ENCODE results near the gene SLC4A4. TPM values are rescaled to one million over a fixed set of nuclear protein-coding genes. Genes with fewer than 3 reads are reported as not detected.

The SLC4A4 gene
- total and polyA plus RNA-seq, 2 of the 13 experiments (the other 11 are each of a cell fraction or from before 2014, with no cell fraction given): 0.01 TPM; not detected in 1

DNA sequence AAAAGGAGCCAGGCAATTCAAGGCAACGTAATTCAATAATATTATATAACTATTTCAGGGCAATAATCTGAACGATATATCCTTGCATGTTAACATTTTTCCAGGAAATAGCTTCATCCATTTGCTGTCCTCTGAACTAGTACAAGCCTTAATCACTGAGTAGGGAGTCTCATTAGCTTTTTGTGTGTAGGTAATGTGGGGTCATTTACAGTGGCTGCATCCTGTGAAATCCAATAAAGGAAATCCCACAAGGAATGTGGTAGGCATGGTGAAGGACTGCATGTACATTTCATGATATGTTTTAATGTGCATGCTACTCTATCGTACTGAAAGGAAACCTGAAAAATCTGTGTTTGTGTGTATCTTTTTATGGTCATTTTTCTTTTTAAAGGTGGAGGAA lies 103.5 kb downstream of the SLC4A4 start:
- BruUV-seq (replicated peaks): no TSS peak
- Histone ChIP-seq H2AFZ (ENCODE audit: low read length) (no peak overlapping the region), H3K27me3 (ENCODE audit: control insufficient read depth in 1 of 2, insufficient read depth in 2 of 2, low read length in 2 of 2) (no peaks in the 10 kb centered on the region), H3K27ac (ENCODE audit: extremely low read length, insufficient read depth, low read length) (no peak overlapping the region), H3K4me3 (replicated peaks in 1 of 3; ENCODE audit: insufficient read depth in 1 of 3, low read depth in 2 of 3, low read length in 3 of 3) (no peak overlapping the region), H3K4me1 (ENCODE audit: insufficient read depth, low read length) (no peaks in the 10 kb centered on the region), H4K20me1 (ENCODE audit: insufficient read depth, low read length) (no peaks in the 10 kb centered on the region), H3K36me3 (replicated peaks in 1 of 2; ENCODE audit: control insufficient read depth in 1 of 2, insufficient read depth in 2 of 2, low read length in 2 of 2) (no peaks in the 10 kb centered on the region), H3K79me2 (ENCODE audit: insufficient read depth, low read length) (no peaks in the 10 kb centered on the region), H3K9me3 (ENCODE audit: low read length) (no peaks in the 10 kb centered on the region), H3K9ac (ENCODE audit: insufficient read depth, low read depth, low read length) (no peak overlapping the region), H3K4me2 (ENCODE audit: low read depth, low read length) (no peak overlapping the region)
- POLR2A ChIA-PET: no interaction called here
- TF ChIP-seq ZNF10 (CRISPR knock-in tag; IDR thresholded peaks at IDR 0.05; ENCODE audit: borderline replicate concordance, low read depth): no peak
- in situ Hi-C loops (cut with HindIII; ENCODE audit: extremely low pct_ligation_motif_present, low pct_unique_long_range_greater_than_20kb) (no loop called here), intact Hi-C loops (cut with micrococcal nuclease; ENCODE audit: unreplicated experiment) (loop anchor here (10.0 kb wide), 1 partner anchor 1458 kb away; no protein-coding TSS in a partner anchor)
- CTCF ChIA-PET (ENCODE audit: low intra/inter-chr PET ratio, low total read pairs): no interaction called here
- no peak for ATAC-seq
- no peak for FAIRE-seq
- DNase-seq (ENCODE audit: low spot score): no peak
- WGBS (ENCODE audit: low lambda C conversion rate): 38% methylated on average over 3 of the region's 3 CpGs

DNA sequence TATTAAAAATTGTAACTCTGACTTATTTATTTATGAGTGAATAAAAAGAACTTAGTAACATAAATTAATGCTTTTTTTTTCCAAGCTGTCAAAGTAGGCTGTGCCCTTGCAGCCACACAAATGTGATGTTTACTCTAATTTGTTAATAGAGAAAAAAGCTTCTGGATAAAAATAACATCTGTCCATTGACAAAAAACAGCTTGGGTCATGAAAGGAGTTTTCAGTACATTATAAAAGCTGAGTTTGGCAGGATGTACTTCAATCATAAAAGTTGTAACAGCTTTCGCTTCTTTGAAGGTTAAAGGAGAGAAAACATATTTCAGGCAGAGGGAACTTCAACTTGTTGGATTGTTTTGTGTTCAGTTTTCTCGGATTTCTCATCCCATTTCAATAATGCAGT lies 105.6 kb downstream of the SLC4A4 start:
- no peak for DNase-seq (ENCODE audit: low spot score)
- no peak overlapping the region for H2AFZ ChIP-seq (ENCODE audit: low read length)
- no peak overlapping the region for H3K4me3 ChIP-seq (replicated peaks in 1 of 3; ENCODE audit: insufficient read depth in 1 of 3, low read depth in 2 of 3, low read length in 3 of 3)
- FAIRE-seq: no peak
- no peak for ATAC-seq
- intact Hi-C loops (cut with micrococcal nuclease; ENCODE audit: unreplicated experiment): loop anchor here (10.0 kb wide), 1 partner anchor 1460 kb away; no protein-coding TSS in a partner anchor
- no peaks in the 10 kb centered on the region for H3K4me1 ChIP-seq (ENCODE audit: insufficient read depth, low read length)
- no peaks in the 10 kb centered on the region for H3K79me2 ChIP-seq (ENCODE audit: insufficient read depth, low read length)
- ChIA-PET POLR2A (no interaction called here), CTCF (ENCODE audit: low intra/inter-chr PET ratio, low total read pairs) (no interaction called here)
- H3K9ac ChIP-seq (ENCODE audit: insufficient read depth, low read depth, low read length): no peak overlapping the region
- no peaks in the 10 kb centered on the region for H3K36me3 ChIP-seq (replicated peaks in 1 of 2; ENCODE audit: control insufficient read depth in 1 of 2, insufficient read depth in 2 of 2, low read length in 2 of 2)
- WGBS (ENCODE audit: low lambda C conversion rate): 3% methylated on average over 2 of the region's 2 CpGs
- no peaks in the 10 kb centered on the region for H3K9me3 ChIP-seq (ENCODE audit: low read length)
- H3K4me2 ChIP-seq (ENCODE audit: low read depth, low read length): no peak overlapping the region
- H4K20me1 ChIP-seq (ENCODE audit: insufficient read depth, low read length): no peaks in the 10 kb centered on the region
- no TSS peak for BruUV-seq (replicated peaks)
- in situ Hi-C loops (cut with HindIII; ENCODE audit: extremely low pct_ligation_motif_present, low pct_unique_long_range_greater_than_20kb): no loop called here
- H3K27ac ChIP-seq (ENCODE audit: extremely low read length, insufficient read depth, low read length): no peak overlapping the region
- no peaks in the 10 kb centered on the region for H3K27me3 ChIP-seq (ENCODE audit: control insufficient read depth in 1 of 2, insufficient read depth in 2 of 2, low read length in 2 of 2)
- TF ChIP-seq, protein P1, sequence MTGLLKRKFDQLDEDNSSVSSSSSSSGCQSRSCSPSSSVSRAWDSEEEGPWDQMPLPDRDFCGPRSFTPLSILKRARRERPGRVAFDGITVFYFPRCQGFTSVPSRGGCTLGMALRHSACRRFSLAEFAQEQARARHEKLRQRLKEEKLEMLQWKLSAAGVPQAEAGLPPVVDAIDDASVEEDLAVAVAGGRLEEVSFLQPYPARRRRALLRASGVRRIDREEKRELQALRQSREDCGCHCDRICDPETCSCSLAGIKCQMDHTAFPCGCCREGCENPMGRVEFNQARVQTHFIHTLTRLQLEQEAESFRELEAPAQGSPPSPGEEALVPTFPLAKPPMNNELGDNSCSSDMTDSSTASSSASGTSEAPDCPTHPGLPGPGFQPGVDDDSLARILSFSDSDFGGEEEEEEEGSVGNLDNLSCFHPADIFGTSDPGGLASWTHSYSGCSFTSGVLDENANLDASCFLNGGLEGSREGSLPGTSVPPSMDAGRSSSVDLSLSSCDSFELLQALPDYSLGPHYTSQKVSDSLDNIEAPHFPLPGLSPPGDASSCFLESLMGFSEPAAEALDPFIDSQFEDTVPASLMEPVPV (CRISPR knock-in tag; IDR thresholded peaks at IDR 0.05): no peak
- no peak for TF ChIP-seq AKAP8 (CRISPR knock-in tag; IDR thresholded peaks at IDR 0.05)
- TF ChIP-seq ZNF883 (CRISPR knock-in tag; IDR thresholded peaks at IDR 0.05; ENCODE audit: not compliant biosample characterization): no peak
- TF ChIP-seq, protein P2, sequence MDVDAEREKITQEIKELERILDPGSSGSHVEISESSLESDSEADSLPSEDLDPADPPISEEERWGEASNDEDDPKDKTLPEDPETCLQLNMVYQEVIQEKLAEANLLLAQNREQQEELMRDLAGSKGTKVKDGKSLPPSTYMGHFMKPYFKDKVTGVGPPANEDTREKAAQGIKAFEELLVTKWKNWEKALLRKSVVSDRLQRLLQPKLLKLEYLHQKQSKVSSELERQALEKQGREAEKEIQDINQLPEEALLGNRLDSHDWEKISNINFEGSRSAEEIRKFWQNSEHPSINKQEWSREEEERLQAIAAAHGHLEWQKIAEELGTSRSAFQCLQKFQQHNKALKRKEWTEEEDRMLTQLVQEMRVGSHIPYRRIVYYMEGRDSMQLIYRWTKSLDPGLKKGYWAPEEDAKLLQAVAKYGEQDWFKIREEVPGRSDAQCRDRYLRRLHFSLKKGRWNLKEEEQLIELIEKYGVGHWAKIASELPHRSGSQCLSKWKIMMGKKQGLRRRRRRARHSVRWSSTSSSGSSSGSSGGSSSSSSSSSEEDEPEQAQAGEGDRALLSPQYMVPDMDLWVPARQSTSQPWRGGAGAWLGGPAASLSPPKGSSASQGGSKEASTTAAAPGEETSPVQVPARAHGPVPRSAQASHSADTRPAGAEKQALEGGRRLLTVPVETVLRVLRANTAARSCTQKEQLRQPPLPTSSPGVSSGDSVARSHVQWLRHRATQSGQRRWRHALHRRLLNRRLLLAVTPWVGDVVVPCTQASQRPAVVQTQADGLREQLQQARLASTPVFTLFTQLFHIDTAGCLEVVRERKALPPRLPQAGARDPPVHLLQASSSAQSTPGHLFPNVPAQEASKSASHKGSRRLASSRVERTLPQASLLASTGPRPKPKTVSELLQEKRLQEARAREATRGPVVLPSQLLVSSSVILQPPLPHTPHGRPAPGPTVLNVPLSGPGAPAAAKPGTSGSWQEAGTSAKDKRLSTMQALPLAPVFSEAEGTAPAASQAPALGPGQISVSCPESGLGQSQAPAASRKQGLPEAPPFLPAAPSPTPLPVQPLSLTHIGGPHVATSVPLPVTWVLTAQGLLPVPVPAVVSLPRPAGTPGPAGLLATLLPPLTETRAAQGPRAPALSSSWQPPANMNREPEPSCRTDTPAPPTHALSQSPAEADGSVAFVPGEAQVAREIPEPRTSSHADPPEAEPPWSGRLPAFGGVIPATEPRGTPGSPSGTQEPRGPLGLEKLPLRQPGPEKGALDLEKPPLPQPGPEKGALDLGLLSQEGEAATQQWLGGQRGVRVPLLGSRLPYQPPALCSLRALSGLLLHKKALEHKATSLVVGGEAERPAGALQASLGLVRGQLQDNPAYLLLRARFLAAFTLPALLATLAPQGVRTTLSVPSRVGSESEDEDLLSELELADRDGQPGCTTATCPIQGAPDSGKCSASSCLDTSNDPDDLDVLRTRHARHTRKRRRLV (CRISPR knock-in tag; IDR thresholded peaks at IDR 0.05): no peak
- no peak for TF ChIP-seq ZSCAN21 (CRISPR knock-in tag; IDR thresholded peaks at IDR 0.05; ENCODE audit: borderline replicate concordance)
- no peak for TF ChIP-seq ATF7-NPFF (CRISPR knock-in tag; IDR thresholded peaks at IDR 0.05; ENCODE audit: low read depth)

Measured in HepG2 (cell line).